Large intestine (tissue), 3 donors: ENCODE measurements around the gene CCSER2. TPM values are rescaled to one million over a fixed set of nuclear protein-coding genes. Genes with fewer than 3 reads are reported as not detected.
"Not testable (repeated sequence)": the region's sequence is repeated elsewhere in the genome, so short reads cannot be mapped to it uniquely, and the experiment has no call there.

ENCODE experiments used
- DNase-seq, 2 donors: peaks; one replicate each; pipeline versions ENCODE4 v3.0.0 to v3.0.0-alpha.2; 2013
- H3K27ac ChIP-seq: one replicate; pipeline ENCODE4 v1.5.1; 2013; ENCODE audit warnings: low read length
- H3K27me3 ChIP-seq: 2 replicates; pipeline ENCODE4 v1.6.1; 2013; ENCODE audit warnings: low read length; ENCODE audit not compliant: control insufficient read depth, insufficient read depth
- H3K36me3 ChIP-seq: 2 replicates; pipeline ENCODE4 v1.6.1; 2013; ENCODE audit warnings: low read length; ENCODE audit not compliant: control insufficient read depth, insufficient read depth
- H3K4me1 ChIP-seq: one replicate; pipeline ENCODE4 v1.6.1; 2013; ENCODE audit warnings: low read length; ENCODE audit not compliant: control insufficient read depth, insufficient read depth
- H3K4me3 ChIP-seq: one replicate; pipeline ENCODE4 v1.5.1; 2013; ENCODE audit warnings: low read length
- H3K9me3 ChIP-seq: one replicate; pipeline ENCODE4 v1.6.1; 2013; ENCODE audit warnings: mild to moderate bottlenecking, low read depth, low read length, moderate library complexity; ENCODE audit not compliant: control insufficient read depth
- WGBS: methylation state at CpG from one replicate; pipeline ENCODE4 v1.1.5; 2013; ENCODE audit warnings: low lambda C conversion rate; ENCODE audit not compliant: insufficient coverage; 5-methylcytosine and 5-hydroxymethylcytosine counted together
- polyA plus RNA-seq: library from polyadenylated mRNA; unstranded; fragments of 120-200 nt; gene quantifications from one replicate; pipeline ENCODE4 v1.2.1, GENCODE V29; 2013

The CCSER2 gene
- polyA plus RNA-seq, 1 donor, result 16.9 TPM

GRCh38 chr10:84511709-84512285, 183.4 kb downstream of the CCSER2 start:
- H3K9me3 ChIP-seq, result no peaks in the 10 kb centered on the region
- no peak overlapping the region for H3K4me3 ChIP-seq
- no peaks in the 10 kb centered on the region for H3K4me1 ChIP-seq
- peaks cover 12% of the 10 kb centered on the region for H3K36me3 ChIP-seq
- no peaks in the 10 kb centered on the region for H3K27me3 ChIP-seq
- 80% methylated on average over 1 of the region's 5 CpGs for WGBS
- DNase-seq, result no peak
- no peak overlapping the region for H3K27ac ChIP-seq

GRCh38 chr10:84517554-84517953, 189.2 kb downstream of the CCSER2 start:
- WGBS, result 100% methylated on average over 2 of the region's 4 CpGs

GRCh38 chr10:84519235-84519634, 190.8 kb downstream of the CCSER2 start:
- H3K27ac ChIP-seq, result no peak overlapping the region
- H3K27me3 ChIP-seq, result no peaks in the 10 kb centered on the region
- no peaks in the 10 kb centered on the region for H3K9me3 ChIP-seq
- WGBS, result 90% methylated on average over 2 of the region's 3 CpGs
- peaks cover 5% of the 10 kb centered on the region for H3K36me3 ChIP-seq
- DNase-seq, result no peak
- no peak overlapping the region for H3K4me3 ChIP-seq
- no peaks in the 10 kb centered on the region for H3K4me1 ChIP-seq

More at GRCh38 chr10:84517554-84517953, 189.2 kb downstream of the CCSER2 start:
- no peak for DNase-seq
- no peak overlapping the region for H3K27ac ChIP-seq
- H3K27me3 ChIP-seq, result no peaks in the 10 kb centered on the region
- no peaks in the 10 kb centered on the region for H3K4me1 ChIP-seq
- H3K36me3 ChIP-seq, result peaks cover 12% of the 10 kb centered on the region
- H3K4me3 ChIP-seq, result no peak overlapping the region
- H3K9me3 ChIP-seq, result no peaks in the 10 kb centered on the region

- Histone ChIP-seq H3K4me1 (no peaks in the 10 kb centered on the region), H3K4me3 (no peak overlapping the region), H3K27ac (no peak overlapping the region), H3K9me3 (no peaks in the 10 kb centered on the region), H3K27me3 (no peaks in the 10 kb centered on the region), H3K36me3 (no peaks in the 10 kb centered on the region)
- DNase-seq, result no peak
- 100% methylated on average over 2 of the region's 8 CpGs for WGBS
Observed at GRCh38 chr10:84521013-84521412, 192.6 kb downstream of the CCSER2 start.

GRCh38 chr10:84521468-84521867, 193.1 kb downstream of the CCSER2 start:
- WGBS, result no CpG with 5 or more reads among the region's 2 CpGs
- DNase-seq, result no peak
- no peaks in the 10 kb centered on the region for H3K4me1 ChIP-seq

GRCh38 chr10:84522612-84523462, 194.4 kb downstream of the CCSER2 start:
- Histone ChIP-seq H3K27ac (no peak overlapping the region), H3K36me3 (no peaks in the 10 kb centered on the region), H3K4me3 (no peak overlapping the region), H3K4me1 (no peaks in the 10 kb centered on the region), H3K27me3 (no peaks in the 10 kb centered on the region), H3K9me3 (no peaks in the 10 kb centered on the region)
- 72% methylated on average over 2 of the region's 9 CpGs for WGBS
- DNase-seq, result no peak

More at GRCh38 chr10:84521468-84521867, 193.1 kb downstream of the CCSER2 start:
- Histone ChIP-seq H3K4me3 (no peak overlapping the region), H3K36me3 (no peaks in the 10 kb centered on the region), H3K27ac (no peak overlapping the region), H3K27me3 (no peaks in the 10 kb centered on the region), H3K9me3 (no peaks in the 10 kb centered on the region)

- no peak overlapping the region for H3K4me3 ChIP-seq
- no peak overlapping the region for H3K27ac ChIP-seq
- no peaks in the 10 kb centered on the region for H3K9me3 ChIP-seq
- H3K4me1 ChIP-seq, result no peaks in the 10 kb centered on the region
- WGBS, result no CpG with 5 or more reads among the region's 5 CpGs
- H3K27me3 ChIP-seq, result no peaks in the 10 kb centered on the region
- H3K36me3 ChIP-seq, result no peaks in the 10 kb centered on the region
- no peak for DNase-seq
Observed at GRCh38 chr10:84523526-84523925, 195.1 kb downstream of the CCSER2 start.

- Histone ChIP-seq H3K4me3 (no peak overlapping the region), H3K27ac (no peak overlapping the region), H3K4me1 (no peaks in the 10 kb centered on the region), H3K36me3 (no peaks in the 10 kb centered on the region), H3K27me3 (no peaks in the 10 kb centered on the region), H3K9me3 (no peaks in the 10 kb centered on the region)
- no peak for DNase-seq
Observed at GRCh38 chr10:84524435-84524834, 196.0 kb downstream of the CCSER2 start.

- WGBS, result 80% methylated on average over 2 of the region's 17 CpGs
- Histone ChIP-seq H3K27me3 (no peaks in the 10 kb centered on the region), H3K27ac (no peak overlapping the region), H3K36me3 (no peaks in the 10 kb centered on the region), H3K4me3 (no peak overlapping the region), H3K9me3 (no peaks in the 10 kb centered on the region), H3K4me1 (no peaks in the 10 kb centered on the region)
- DNase-seq, result no peak
Observed at GRCh38 chr10:84525120-84525806, 196.9 kb downstream of the CCSER2 start.

- H3K27me3 ChIP-seq, H3K9me3 ChIP-seq, DNase-seq, H3K27ac ChIP-seq, H3K36me3 ChIP-seq, H3K4me1 ChIP-seq, H3K4me3 ChIP-seq: not testable (repeated sequence)
- WGBS, result no CpG with 5 or more reads among the region's 7 CpGs
Observed at GRCh38 chr10:84525807-84526182, 197.4 kb downstream of the CCSER2 start.
